HEK293 (cell line): ENCODE results near the gene DAPK2.
A peak's percentile ranks its signal among the peaks of the same experiment; 100 is the strongest.

ENCODE experiments used
- CTCF ChIA-PET: fragments of 350-600 bp; formaldehyde crosslinking; extraction: SDS; loops from one replicate; lab custom pipeline; 2021; ENCODE audit warnings: antibody characterized with exemption; lab: Yijun Ruan, JAX
- POLR2A ChIA-PET: fragments of 300-600 bp; formaldehyde crosslinking; extraction: SDS; loops from one replicate; lab custom pipeline; 2020; ENCODE audit warnings: antibody characterized with exemption, inconsistent platforms; lab: Yijun Ruan, JAX
- H3K27ac ChIP-seq: fragments of 200-500 bp; sonication (Bioruptor generic); 2 replicates; pipeline ENCODE4 v1.5.1; 2014; ENCODE audit warnings: low read depth, low read length, control low read depth, inconsistent platforms; ENCODE audit errors: extremely low read depth
- H3K36me3 ChIP-seq, 2 experiments: fragments of 200-500 bp in 1 of 2; sonication (Bioruptor generic) in 1 of 2; 1 replicate in 1 of 2; 2 replicates in 1 of 2; pipeline ENCODE4 v1.5.1; 2014 to 2017; ENCODE audit warnings: inconsistent platforms in 2 of 2, low read length in 2 of 2; ENCODE audit not compliant: control insufficient read depth in 2 of 2, insufficient read depth in 1 of 2
- H3K4me1 ChIP-seq: fragments of 200-500 bp; sonication (Bioruptor generic); 2 replicates; pipeline ENCODE4 v1.5.1; 2014; ENCODE audit warnings: mild to moderate bottlenecking, low read length, inconsistent platforms; ENCODE audit not compliant: control insufficient read depth, insufficient read depth
- H3K4me3 ChIP-seq: 2 replicates; pipeline ENCODE4 v1.5.1; 2011; ENCODE audit warnings: low read depth, mild to moderate bottlenecking, control low read depth, low read length, moderate library complexity
- H3K9me3 ChIP-seq: fragments of 200-500 bp; sonication (Bioruptor generic); 2 replicates; pipeline ENCODE4 v1.5.1; 2014; ENCODE audit warnings: low read depth, low read length, inconsistent platforms; ENCODE audit not compliant: control insufficient read depth, insufficient read depth
- ATF2 ChIP-seq: fragments of 450-650 bp; formaldehyde crosslinking; IDR thresholded peaks from 2 replicates; pipeline ENCODE4 v1.5.1; 2016; ENCODE audit warnings: missing biosample characterization, missing genetic modification characterization, low read depth
- CTCF ChIP-seq: fragments of 450-650 bp; formaldehyde crosslinking; IDR thresholded peaks from 2 replicates; pipeline ENCODE4 v1.5.1; 2016; ENCODE audit warnings: missing biosample characterization, missing genetic modification characterization
- REST ChIP-seq: fragments of 450-650 bp; formaldehyde crosslinking; IDR thresholded peaks from 2 replicates; pipeline ENCODE4 v1.5.1; 2016; ENCODE audit warnings: missing biosample characterization, missing genetic modification characterization
- TSHZ1 ChIP-seq: fragments of 450-650 bp; formaldehyde crosslinking; IDR thresholded peaks from 2 replicates; pipeline ENCODE4 v1.5.1; 2016; ENCODE audit warnings: missing biosample characterization, missing genetic modification characterization, borderline replicate concordance
- ZBTB6 ChIP-seq: fragments of 450-650 bp; formaldehyde crosslinking; IDR thresholded peaks from 2 replicates; pipeline ENCODE4 v1.5.1; 2017; ENCODE audit warnings: missing biosample characterization, missing genetic modification characterization
- ZNF10 ChIP-seq: fragments of 450-650 bp; formaldehyde crosslinking; IDR thresholded peaks from 2 replicates; pipeline ENCODE4 v1.5.1; 2017; ENCODE audit warnings: missing biosample characterization, missing genetic modification characterization
- ZNF184 ChIP-seq: fragments of 450-650 bp; IDR thresholded peaks from 2 replicates; pipeline ENCODE4 v1.5.1; 2018; ENCODE audit warnings: missing biosample characterization, mild to moderate bottlenecking, missing genetic modification characterization
- ZNF19 ChIP-seq: fragments of 450-650 bp; formaldehyde crosslinking; IDR thresholded peaks from 2 replicates; pipeline ENCODE4; 2016; ENCODE audit warnings: missing biosample characterization, missing genetic modification characterization, low read depth
- ZNF202 ChIP-seq: fragments of 450-650 bp; formaldehyde crosslinking; IDR thresholded peaks from 2 replicates; pipeline ENCODE4 v1.5.1; 2016; ENCODE audit warnings: missing biosample characterization, missing genetic modification characterization, borderline replicate concordance
- ZNF221 ChIP-seq: fragments of 450-650 bp; formaldehyde crosslinking; IDR thresholded peaks from 2 replicates; pipeline ENCODE4 v1.5.1; 2017; ENCODE audit warnings: missing biosample characterization, missing genetic modification characterization, borderline replicate concordance
- ZNF449 ChIP-seq: fragments of 450-650 bp; formaldehyde crosslinking; IDR thresholded peaks from 2 replicates; pipeline ENCODE4 v1.5.1; 2017; ENCODE audit warnings: missing biosample characterization, mild to moderate bottlenecking, missing genetic modification characterization, moderate library complexity
- ZNF544 ChIP-seq: fragments of 450-650 bp; formaldehyde crosslinking; IDR thresholded peaks from 2 replicates; pipeline ENCODE4 v1.5.0; 2017; ENCODE audit warnings: missing biosample characterization, missing genetic modification characterization
- ZSCAN16 ChIP-seq: fragments of 450-650 bp; formaldehyde crosslinking; IDR thresholded peaks from 2 replicates; pipeline ENCODE4 v1.5.1; 2016; ENCODE audit warnings: missing biosample characterization, missing genetic modification characterization
- ZSCAN4 ChIP-seq: fragments of 450-650 bp; formaldehyde crosslinking; IDR thresholded peaks from 2 replicates; pipeline ENCODE4 v1.5.1; 2017; ENCODE audit warnings: missing biosample characterization, missing genetic modification characterization

DAPK2 gene

GRCh38 chr15:63945007-63945788, 101.1 kb downstream of the DAPK2 start:
- POLR2A ChIA-PET, result no interaction called here
- CTCF ChIA-PET, result interaction anchor here (0.5 to 3.3 kb wide), 27 partner anchors 9 to 335 kb away, joined by 3 to 20 read pairs (median 5); partner anchors contain the start of gene DAPK2
- no peaks in the 10 kb centered on the region for H3K4me1 ChIP-seq

GRCh38 chr15:63944681-63944955, 101.7 kb downstream of the DAPK2 start:
- CTCF ChIA-PET, result interaction anchor here (0.7 to 3.3 kb wide), 14 partner anchors 9 to 193 kb away, joined by 3 to 20 read pairs (median 7); partner anchors contain the start of gene DAPK2
- POLR2A ChIA-PET, result no interaction called here

More at GRCh38 chr15:63945007-63945788, 101.1 kb downstream of the DAPK2 start:
- Histone ChIP-seq H3K4me3 (no peak overlapping the region), H3K27ac (no peak overlapping the region), H3K36me3 (no peaks in the 10 kb centered on the region), H3K9me3 (no peaks in the 10 kb centered on the region)
- TF ChIP-seq ZSCAN4 (tag by site-specific recombination) (no peak), CTCF (tag by site-specific recombination) (peak; percentile 37; the same call in 1 of the 2 replicates)

More at GRCh38 chr15:63944681-63944955, 101.7 kb downstream of the DAPK2 start:
- H3K4me1 ChIP-seq, result no peaks in the 10 kb centered on the region
- TF ChIP-seq ZNF19 (tag by site-specific recombination) (no peak), ZNF202 (tag by site-specific recombination) (no peak), ATF2 (tag by site-specific recombination) (no peak), ZNF221 (tag by site-specific recombination) (no peak), ZNF544 (tag by site-specific recombination) (no peak), REST (tag by site-specific recombination) (no peak), ZNF184 (tag by site-specific recombination) (no peak), ZNF449 (tag by site-specific recombination) (no peak), TSHZ1 (tag by site-specific recombination) (no peak), ZSCAN16 (tag by site-specific recombination) (no peak), ZBTB6 (tag by site-specific recombination) (no peak), ZNF10 (tag by site-specific recombination) (no peak)
- TF ChIP-seq, all 188 proteins: peak for 0
- no peaks in the 10 kb centered on the region for H3K36me3 ChIP-seq
- no peak overlapping the region for H3K4me3 ChIP-seq
- H3K9me3 ChIP-seq, result no peaks in the 10 kb centered on the region
- H3K27ac ChIP-seq, result no peak overlapping the region
